ENCODE measurements around the gene ARX. TPM values are rescaled to one million over a fixed set of nuclear protein-coding genes. Genes with fewer than 3 reads are reported as not detected.

ARX gene
- total RNA-seq, 2 donors from 2014 or later = not detected

DNA sequence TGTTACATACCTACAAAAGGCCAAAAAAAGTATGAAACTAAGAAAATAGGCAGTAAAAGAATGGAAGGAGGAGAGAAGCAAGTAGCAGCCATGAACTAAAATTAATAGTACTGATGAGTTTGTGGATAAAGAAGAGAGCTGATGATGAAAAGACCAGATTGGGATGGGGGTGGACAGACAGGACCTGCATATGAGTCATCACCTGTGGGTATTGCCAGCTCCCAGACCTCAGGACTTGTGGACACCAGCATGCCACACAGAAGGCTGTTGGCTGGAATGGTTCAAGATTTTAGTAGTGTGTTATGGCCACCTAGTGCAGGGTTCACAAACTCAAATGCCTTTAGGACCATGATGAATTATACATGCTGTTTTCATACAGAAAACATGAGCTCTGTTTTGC, 58.9 kb downstream of the ARX start:
- no peaks in the 10 kb centered on the region for H3K9me3 Mint-ChIP-seq
- H3K27me3 Mint-ChIP-seq = no peaks in the 10 kb centered on the region

DNA sequence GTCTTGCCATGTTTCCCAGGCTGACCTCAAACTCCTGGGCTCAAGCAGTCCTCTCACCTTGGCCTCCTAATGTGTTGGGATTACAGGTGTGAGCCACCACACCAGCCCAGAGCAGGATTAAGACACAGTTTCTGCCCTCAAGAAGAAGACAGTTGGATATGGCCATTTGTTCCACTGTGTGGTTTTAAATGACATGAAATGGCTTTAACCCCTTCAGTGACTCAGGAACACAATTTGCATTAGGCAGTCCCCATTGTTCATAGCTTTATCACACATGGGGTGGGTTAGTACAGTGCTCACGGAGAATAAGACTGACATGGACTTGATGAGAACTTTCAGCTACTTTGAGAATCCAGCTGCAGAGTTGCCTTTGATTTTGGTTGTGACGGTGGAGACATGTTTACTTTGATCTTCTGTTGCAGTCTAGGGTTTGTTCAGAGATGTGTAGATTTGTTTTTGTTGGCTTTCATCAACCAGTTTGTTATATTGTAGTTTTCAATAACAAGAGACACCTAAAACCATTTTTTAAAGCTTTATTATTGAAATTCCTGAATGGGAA, 60.3 kb downstream of the ARX start:
- Mint-ChIP-seq H3K4me1 (no peaks in the 10 kb centered on the region), H3K9me3 (no peaks in the 10 kb centered on the region), H3K4me3 (no peak overlapping the region), H3K27ac (no peak overlapping the region), H3K36me3 (ENCODE audit: low read depth) (peaks cover 10% of the 10 kb centered on the region), H3K27me3 (no peaks in the 10 kb centered on the region)
- ATAC-seq (replicated peaks) = no peak

More for the DNA sequence above, 58.9 kb downstream of the ARX start:
- Mint-ChIP-seq H3K27ac (no peak overlapping the region), H3K4me3 (no peak overlapping the region), H3K36me3 (ENCODE audit: low read depth) (peaks cover 10% of the 10 kb centered on the region), H3K4me1 (no peaks in the 10 kb centered on the region)
- no peak for ATAC-seq (replicated peaks)

DNA sequence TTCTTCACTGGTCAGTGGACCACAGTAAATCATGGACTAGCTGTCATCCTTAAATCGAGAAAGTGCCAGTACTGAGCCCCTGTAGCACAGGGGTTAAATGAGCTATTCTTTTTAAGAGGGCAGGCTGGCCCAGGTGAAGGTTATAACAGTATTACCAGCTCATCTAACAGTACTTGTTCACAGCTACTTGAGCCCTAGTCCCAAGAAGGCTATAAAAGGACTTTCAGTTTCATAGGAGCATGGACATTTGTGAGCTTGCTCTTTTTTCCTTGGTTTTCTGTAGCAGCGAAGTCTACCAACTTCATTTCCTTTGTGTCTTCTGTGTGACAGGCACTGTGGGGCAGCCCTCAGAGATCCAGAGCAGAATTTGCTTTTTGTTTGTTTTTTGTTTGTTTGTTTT, 61.0 kb downstream of the ARX start:
- no peak overlapping the region for H3K27ac Mint-ChIP-seq
- H3K4me1 Mint-ChIP-seq = no peaks in the 10 kb centered on the region

More for the DNA sequence above, 61.0 kb downstream of the ARX start:
- no peak for ATAC-seq (replicated peaks)
- Mint-ChIP-seq H3K4me3 (no peak overlapping the region), H3K36me3 (ENCODE audit: low read depth) (peaks cover 10% of the 10 kb centered on the region), H3K27me3 (no peaks in the 10 kb centered on the region), H3K9me3 (no peaks in the 10 kb centered on the region)
